Upper lobe of left lung (tissue), 6 donors: ENCODE measurements around the gene GLRX5. TPM values are rescaled to one million over a fixed set of nuclear protein-coding genes. Genes with fewer than 3 reads are reported as not detected.
A peak's percentile ranks its signal among the peaks of the same experiment; 100 is the strongest.

ENCODE experiments used
- ATAC-seq, 2 donors: fragments of 200-7000 bp; cut with Tn5 transposase; one replicate each; pipeline ENCODE4 v1.9.1; 2022; ENCODE audit warnings: mild to moderate bottlenecking in 2 of 2, moderate library complexity in 2 of 2; ENCODE audit not compliant: low FRiP score in 2 of 2
- DNase-seq, 2 donors: peaks; one replicate each; pipeline ENCODE4 v3.0.0-alpha.2; 2019 to 2020
- H3K27ac ChIP-seq, 4 donors: fragments of 200-600 bp; sonication (generic); one replicate each; pipeline ENCODE4 v1.5.1; 2016 to 2019
- H3K27me3 ChIP-seq, 4 donors: fragments of 200-600 bp; sonication (generic); one replicate each; pipeline ENCODE4 v1.5.1; 2017 to 2019
- H3K36me3 ChIP-seq, 4 donors: fragments of 200-600 bp; sonication (generic); one replicate each; pipeline ENCODE4 v1.5.1; 2016 to 2019
- H3K4me1 ChIP-seq, 4 donors: fragments of 200-600 bp; sonication (generic); one replicate each; pipeline ENCODE4 v1.5.1; 2018 to 2019
- H3K4me3 ChIP-seq, 4 donors: fragments of 200-600 bp; sonication (generic); one replicate each; pipeline ENCODE4 v1.5.1; 2017 to 2019; ENCODE audit warnings: mild to moderate bottlenecking in 2 of 4, moderate library complexity in 1 of 4
- H3K9me3 ChIP-seq, 4 donors: fragments of 200-600 bp; sonication (generic); one replicate each; pipeline ENCODE4 v1.5.1; 2018 to 2019
- CTCF ChIP-seq, 6 experiments: fragments of 450-650 bp in 4 of 6; fragments of 200-600 bp in 2 of 6; sonication (generic) in 2 of 6; IDR thresholded peaks; one replicate each; pipeline ENCODE4 v1.5.1; 2016 to 2019; ENCODE audit warnings: antibody characterized with exemption in 6 of 6
- EP300 ChIP-seq, 4 donors: sonication (generic); formaldehyde crosslinking; IDR thresholded peaks; one replicate each; pipeline ENCODE4 v1.5.1; 2017; ENCODE audit warnings: antibody characterized with exemption in 4 of 4, control low read depth in 2 of 4
- POLR2A ChIP-seq, 4 donors: fragments of 450-650 bp; IDR thresholded peaks; one replicate each; pipeline ENCODE4 v1.5.1; 2016 to 2017; ENCODE audit warnings: antibody characterized with exemption in 4 of 4, mild to moderate bottlenecking in 2 of 4
- POLR2AphosphoS5 ChIP-seq, 2 donors: sonication (generic); formaldehyde crosslinking; IDR thresholded peaks; one replicate each; pipeline ENCODE4 v1.5.1; 2017; ENCODE audit warnings: antibody characterized with exemption in 2 of 2
- WGBS, 2 donors: methylation state at CpG; one replicate each; pipeline ENCODE4 v1.1.5; 2017 to 2018; 5-methylcytosine and 5-hydroxymethylcytosine counted together
- total RNA-seq, 6 donors: library from RNA; depleted of rRNA in 4 of 6; stranded (reverse); fragments of >200 nt in 4 of 6; gene quantifications; one replicate each; pipeline versions ENCODE4 v1.1.0 to v1.2.1, GENCODE V29; 2016 to 2021
- donor health status: DM: no; HTN: no; CAD: no; lungs with moderate emphysema.
- donor health status: DM: no; HTN: yes; CAD: no; lungs with severe emphysema.

The GLRX5 gene
- total RNA-seq, 6 donors from 2014 or later = 12.6 to 34.8 (median 25.0) TPM

DNA sequence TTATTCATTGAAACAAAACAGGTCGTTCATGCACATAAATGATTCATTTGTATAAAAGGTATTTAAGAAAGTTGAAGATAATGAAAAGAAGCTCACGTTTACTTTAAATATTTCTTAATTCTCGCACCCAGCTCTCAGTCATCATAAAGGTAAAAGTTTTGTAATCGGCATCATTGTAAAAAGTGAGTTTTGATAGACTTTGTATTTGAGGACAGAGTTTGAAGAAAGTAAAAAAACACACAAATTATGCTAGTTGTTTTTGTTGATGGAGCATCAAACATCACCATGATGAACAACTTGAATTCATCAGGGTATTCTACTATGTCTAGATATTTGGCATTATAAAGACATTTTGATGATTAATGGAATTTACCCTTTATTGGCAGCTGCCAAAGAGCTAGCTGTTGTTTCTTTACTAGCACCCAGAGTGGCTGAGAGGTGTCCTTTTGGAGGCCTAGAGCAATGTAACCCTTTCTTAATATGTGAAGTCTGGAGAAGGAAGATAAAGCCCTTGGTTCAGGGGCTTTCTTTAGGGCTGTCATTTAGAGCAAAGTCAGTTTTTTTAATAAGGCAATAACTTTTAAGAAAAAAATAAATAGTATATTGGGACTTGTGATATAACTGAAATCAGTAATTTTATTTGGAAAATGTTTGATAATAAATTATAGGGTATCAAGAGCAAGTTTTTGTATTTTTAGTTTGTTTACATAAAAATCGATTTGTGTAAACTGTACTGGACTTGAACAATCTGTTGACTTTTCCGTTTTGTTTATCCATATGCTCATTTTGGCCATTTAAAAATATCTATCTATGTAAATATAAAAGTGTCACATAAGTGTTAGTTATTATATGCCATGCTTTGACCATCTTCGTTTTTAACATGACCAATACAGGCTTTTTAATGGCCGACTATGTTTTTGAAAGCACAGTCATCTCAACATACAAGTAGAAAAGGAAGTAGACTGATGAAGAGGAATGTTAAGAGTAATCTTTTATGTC is 7.4 kb downstream of the GLRX5 start:
- ATAC-seq (no peak), DNase-seq (no peak)
- WGBS, 2 donors = 78 to 80% methylated on average over 8 of the region's 8 CpGs

GRCh38 chr14:95543021-95543420 is 8.2 kb downstream of the GLRX5 start:
- ATAC-seq (no peak), DNase-seq (no peak)
- WGBS, 2 donors = 89 to 93% methylated on average over 5 of the region's 5 CpGs
- TF ChIP-seq POLR2AphosphoS5 (IDR thresholded peaks at IDR 0.05) = no peak
- no peak for TF ChIP-seq POLR2A (IDR thresholded peaks at IDR 0.05)
- TF ChIP-seq CTCF (IDR thresholded peaks at IDR 0.05) = no peak
- no peak for TF ChIP-seq EP300 (IDR thresholded peaks at IDR 0.05)
- H3K27me3 ChIP-seq = no peaks in the 10 kb centered on the region
- no peak overlapping the region for H3K27ac ChIP-seq
- H3K4me1 ChIP-seq = peaks cover 0 to 19% (median 4%) of the 10 kb centered on the region in 4 donors
- no peak overlapping the region for H3K4me3 ChIP-seq
- H3K36me3 ChIP-seq = peaks cover 0 to 14% (median 6%) of the 10 kb centered on the region in 4 donors
- H3K9me3 ChIP-seq = no peaks in the 10 kb centered on the region

More for the DNA sequence above, 7.4 kb downstream of the GLRX5 start:
- H3K27ac ChIP-seq = no peak overlapping the region
- no peaks in the 10 kb centered on the region for H3K27me3 ChIP-seq
- H3K4me3 ChIP-seq = no peak overlapping the region
- TF ChIP-seq CTCF (IDR thresholded peaks at IDR 0.05) = no peak
- no peak for TF ChIP-seq POLR2A (IDR thresholded peaks at IDR 0.05)
- no peak for TF ChIP-seq EP300 (IDR thresholded peaks at IDR 0.05)
- no peak for TF ChIP-seq POLR2AphosphoS5 (IDR thresholded peaks at IDR 0.05)
- H3K9me3 ChIP-seq = no peaks in the 10 kb centered on the region
- peaks cover 0 to 14% (median 6%) of the 10 kb centered on the region in 4 donors for H3K36me3 ChIP-seq
- peaks cover 7 to 27% (median 12%) of the 10 kb centered on the region in 4 donors for H3K4me1 ChIP-seq

DNA sequence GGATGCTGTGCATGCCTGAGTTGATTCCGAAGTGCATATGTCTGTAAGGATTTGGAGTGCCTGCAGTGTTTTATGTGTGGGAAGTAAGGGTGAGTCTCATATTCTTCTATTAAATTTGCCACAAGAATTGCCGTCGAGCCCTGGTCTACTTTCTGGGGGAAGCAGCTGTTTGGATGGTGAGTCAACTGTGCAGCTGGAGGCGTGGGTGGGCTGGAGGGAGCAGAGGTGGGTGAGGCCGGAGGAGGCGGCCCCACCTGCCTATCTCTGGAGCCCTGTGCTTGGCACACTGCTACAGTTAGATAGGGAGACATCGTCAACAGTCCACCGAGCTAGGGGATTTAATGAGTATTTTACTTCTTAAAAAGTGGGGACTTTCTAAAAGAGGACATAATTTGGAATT is 9.7 kb downstream of the GLRX5 start:
- no peak for ATAC-seq
- no peaks in the 10 kb centered on the region for H3K9me3 ChIP-seq
- DNase-seq = no peak
- no peaks in the 10 kb centered on the region for H3K27me3 ChIP-seq
- WGBS, 2 donors = 82 to 94% methylated on average over 8 of the region's 8 CpGs
- peaks cover 0 to 14% (median 6%) of the 10 kb centered on the region in 4 donors for H3K36me3 ChIP-seq
- no peak overlapping the region for H3K4me3 ChIP-seq
- H3K27ac ChIP-seq = no peak overlapping the region
- H3K4me1 ChIP-seq = peaks cover 0 to 4% (median 2%) of the 10 kb centered on the region in 4 donors
- TF ChIP-seq POLR2A (IDR thresholded peaks at IDR 0.05) = no peak
- no peak for TF ChIP-seq CTCF (IDR thresholded peaks at IDR 0.05)
- no peak for TF ChIP-seq EP300 (IDR thresholded peaks at IDR 0.05)
- TF ChIP-seq POLR2AphosphoS5 (IDR thresholded peaks at IDR 0.05) = no peak

- Histone ChIP-seq H3K4me1 (peaks cover 0 to 4% (median 0%) of the 10 kb centered on the region in 4 donors), H3K27ac (no peak overlapping the region), H3K9me3 (no peaks in the 10 kb centered on the region), H3K27me3 (no peaks in the 10 kb centered on the region), H3K4me3 (no peak overlapping the region), H3K36me3 (peaks cover 0 to 14% (median 6%) of the 10 kb centered on the region in 4 donors)
- peak in 1 of 2 donors; percentile 60 for ATAC-seq
- DNase-seq = no peak
- WGBS, 2 donors = 89 to 93% methylated on average over 5 of the region's 5 CpGs
- TF ChIP-seq POLR2A (IDR thresholded peaks at IDR 0.05) (no peak), POLR2AphosphoS5 (IDR thresholded peaks at IDR 0.05) (no peak), EP300 (IDR thresholded peaks at IDR 0.05) (no peak), CTCF (IDR thresholded peaks at IDR 0.05) (no peak)
Measured at GRCh38 chr14:95545515-95546168, 10.8 kb downstream of the GLRX5 start.
